GM18909 (cell line): ENCODE data around the gene UQCR11.

Source experiments
- ATAC-seq: cut with Tn5 transposase; IDR thresholded peaks from one replicate; pipeline ENCODE4 v1.9.1; 2021; ENCODE audit warnings: mild to moderate bottlenecking; ENCODE audit not compliant: unreplicated experiment, poor library complexity

UQCR11 gene

GRCh38 chr19:1618157-1619093 lies 13.2 kb upstream of the UQCR11 start:
- no peak for ATAC-seq

- no peak for ATAC-seq
Observed at GRCh38 chr19:1616875-1617274, 11.6 kb upstream of the UQCR11 start.

- no peak for ATAC-seq
Observed at GRCh38 chr19:1616396-1616795, 11.1 kb upstream of the UQCR11 start.

GRCh38 chr19:1615156-1615765 lies 10.0 kb upstream of the UQCR11 start:
- no peak for ATAC-seq

GRCh38 chr19:1613808-1614570 lies 8.7 kb upstream of the UQCR11 start:
- ATAC-seq, result no peak

- ATAC-seq, result no peak
Observed at GRCh38 chr19:1613146-1613545, 7.9 kb upstream of the UQCR11 start.

- no peak for ATAC-seq
Observed at GRCh38 chr19:1612114-1613086, 7.1 kb upstream of the UQCR11 start.

GRCh38 chr19:1611353-1611752 lies 6.1 kb upstream of the UQCR11 start:
- ATAC-seq, result no peak

GRCh38 chr19:1610579-1610978 lies 5.3 kb upstream of the UQCR11 start:
- ATAC-seq, result no peak

GRCh38 chr19:1609680-1610474 lies 4.6 kb upstream of the UQCR11 start:
- no peak for ATAC-seq

- ATAC-seq, result no peak
Observed at GRCh38 chr19:1609103-1609396, 3.8 kb upstream of the UQCR11 start.

GRCh38 chr19:1608359-1609102 lies 3.3 kb upstream of the UQCR11 start:
- no peak for ATAC-seq

- ATAC-seq, result no peak
Observed at GRCh38 chr19:1606138-1606651, 933 bp upstream of the UQCR11 start.

GRCh38 chr19:1602091-1602707 lies 3.1 kb downstream of the UQCR11 start:
- no peak for ATAC-seq

- no peak for ATAC-seq
Observed at GRCh38 chr19:1601613-1602064, 3.6 kb downstream of the UQCR11 start.

GRCh38 chr19:1599460-1599846 lies 5.8 kb downstream of the UQCR11 start:
- no peak for ATAC-seq

- ATAC-seq, result no peak
Observed at GRCh38 chr19:1598777-1599459, 6.3 kb downstream of the UQCR11 start.

- no peak for ATAC-seq
Observed at GRCh38 chr19:1593501-1593772, 11.8 kb downstream of the UQCR11 start.
